Activated CD8-positive, alpha-beta memory T cell treated with anti-CD3 and anti-CD28 coated beads, Interleukin-2, amount 50 U/mL, for 1 hour (primary cell): ENCODE results near the gene BMP6.

Source experiments
- DNase-seq: peaks from one replicate; pipeline ENCODE4 v3.0.0-alpha.2; 2020; ENCODE audit errors: extremely low read depth

The BMP6 gene

DNA sequence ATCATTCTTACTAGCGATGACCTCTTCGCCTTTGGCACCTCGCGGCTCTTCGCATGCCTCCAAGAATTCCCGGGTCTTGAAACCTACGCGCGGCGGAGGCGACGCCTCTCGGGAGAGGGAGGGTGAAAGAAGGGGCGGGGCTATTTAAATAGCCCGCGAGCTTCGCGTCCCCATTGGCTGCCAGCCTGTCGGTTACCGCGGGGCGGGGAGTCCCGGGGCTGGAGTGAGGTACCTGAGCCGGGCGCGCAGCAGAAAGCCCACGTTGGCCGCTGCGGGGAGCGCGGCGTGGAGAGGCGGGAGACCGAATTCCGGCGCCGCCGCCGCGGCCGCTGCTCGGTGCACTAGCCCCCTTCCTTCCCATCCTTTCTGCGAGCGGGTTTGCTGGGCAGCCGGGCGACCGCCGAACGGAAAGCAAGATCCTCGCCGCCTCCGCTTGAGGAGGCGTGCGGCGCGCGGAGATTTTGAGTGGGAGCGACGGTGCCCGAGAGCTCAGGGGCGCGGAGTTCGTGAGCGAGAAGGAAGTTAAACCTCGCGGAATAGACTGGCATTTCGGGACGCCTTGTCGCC is at the start of gene BMP6:
TSS of gene BMP6 (plus strand) at position 251 of the 567 bp plus-strand sequence. CDS start 857 bp downstream, outside the sequence.
- DNase-seq = no peak

DNA sequence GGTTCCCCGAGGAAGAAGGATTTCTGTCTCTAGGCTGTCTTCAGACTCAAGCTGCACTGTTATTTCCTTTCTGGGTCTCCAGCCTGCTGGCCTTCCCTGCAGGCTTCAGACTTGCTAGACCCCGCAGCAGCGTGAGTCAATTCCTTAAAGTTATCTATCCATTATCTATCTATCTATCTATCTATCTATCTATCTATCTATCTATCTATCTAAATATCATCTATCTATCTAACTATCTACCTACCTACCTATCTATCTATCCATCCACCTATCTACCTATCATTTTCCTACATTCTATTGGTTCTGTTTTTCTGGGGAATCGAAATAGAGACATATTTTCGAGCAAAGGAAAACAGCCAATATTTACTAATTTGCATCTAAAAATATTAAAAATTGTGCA is 48.7 kb upstream of the BMP6 start:
- no peak for DNase-seq

DNA sequence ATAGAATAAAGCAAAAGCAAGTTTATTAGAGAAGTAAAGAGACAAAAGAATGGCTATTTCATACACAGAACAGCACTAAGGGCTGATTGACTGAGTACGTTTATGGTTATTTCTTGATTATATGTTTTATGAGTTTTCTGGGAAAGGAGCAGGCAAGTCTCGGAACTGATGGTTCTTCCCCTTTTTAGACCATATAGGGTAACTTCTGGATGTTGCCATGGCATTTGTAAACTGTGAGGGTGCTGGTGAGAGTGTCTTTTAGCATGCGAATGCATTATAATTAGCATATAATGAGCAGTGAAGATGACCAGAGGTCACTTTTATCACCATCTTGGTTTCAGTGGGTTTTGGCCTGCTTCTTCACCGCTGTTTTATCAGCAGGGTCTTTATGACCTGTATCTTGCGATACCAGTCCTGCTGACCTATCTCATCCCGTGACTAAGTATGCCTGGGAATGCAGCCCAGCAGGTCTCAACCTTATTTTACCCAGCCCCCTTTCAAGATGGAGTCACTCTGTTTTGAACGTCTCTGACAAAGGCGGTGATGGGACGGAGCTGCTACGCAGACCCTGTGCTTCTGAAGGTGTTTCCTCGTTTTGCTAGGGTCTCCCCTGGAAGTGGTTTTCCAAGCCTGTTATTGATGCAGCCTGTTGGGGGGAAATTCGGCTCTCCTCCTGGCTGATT is 45.4 kb upstream of the BMP6 start:
- no peak for DNase-seq

DNA sequence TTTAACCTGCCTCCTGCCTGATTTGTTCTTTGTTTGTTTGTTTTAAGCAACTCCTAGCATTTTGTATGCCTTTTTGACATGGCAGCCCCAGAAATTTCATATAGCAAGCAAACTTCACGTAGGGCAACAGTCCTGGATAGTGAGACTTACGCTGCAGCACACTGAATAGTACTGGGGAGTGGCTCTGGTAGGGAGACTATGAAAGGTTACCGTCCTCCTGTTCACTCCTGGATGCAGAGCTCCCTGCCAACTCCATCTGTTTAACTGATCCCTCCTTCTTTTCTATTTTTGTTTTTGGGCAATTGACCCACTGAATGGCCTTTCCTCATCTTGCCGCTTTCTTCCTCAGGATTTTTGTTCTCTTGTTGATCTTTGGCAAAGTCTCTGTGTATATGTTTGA is 44.5 kb upstream of the BMP6 start:
- no peak for DNase-seq

DNA sequence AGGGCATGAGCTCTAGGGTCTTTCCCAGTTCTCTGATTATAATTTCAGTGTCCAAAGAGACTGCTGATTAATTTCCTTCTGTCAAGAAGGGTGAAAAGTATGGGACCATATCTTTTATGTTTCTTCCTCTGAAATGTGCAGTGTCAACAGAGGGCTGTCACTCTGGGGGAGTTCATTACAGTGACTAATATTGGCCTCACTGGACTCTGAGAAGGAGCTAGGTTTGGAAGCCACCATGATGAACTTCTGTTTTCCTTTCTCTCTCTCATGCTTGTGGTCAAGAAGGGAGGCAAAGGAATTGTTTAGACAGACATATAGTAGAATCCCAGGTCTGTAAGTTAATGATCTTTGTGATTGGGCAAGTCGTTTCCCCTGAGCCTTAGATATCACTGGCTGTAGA is 41.8 kb upstream of the BMP6 start:
- no peak for DNase-seq

DNA sequence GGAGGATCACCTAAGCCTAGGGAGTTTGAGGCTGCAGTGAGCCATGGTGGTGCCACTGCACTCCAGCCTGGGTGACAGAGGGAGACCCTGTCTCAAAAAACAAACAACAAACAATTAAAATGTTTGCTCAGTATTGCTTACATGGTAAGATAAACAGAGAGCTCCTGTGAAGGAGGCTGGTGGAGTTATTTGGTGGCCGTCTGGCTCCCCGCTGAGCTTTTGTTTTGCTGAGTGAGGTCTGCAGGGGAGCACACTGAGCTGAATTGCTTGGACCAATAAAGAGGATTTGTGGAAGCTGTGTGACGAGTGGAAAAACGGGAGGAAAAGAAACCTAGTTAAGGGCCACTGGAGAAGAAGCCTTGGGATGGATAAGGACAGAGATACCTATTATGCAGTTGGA is 41.1 kb upstream of the BMP6 start:
- no peak for DNase-seq

DNA sequence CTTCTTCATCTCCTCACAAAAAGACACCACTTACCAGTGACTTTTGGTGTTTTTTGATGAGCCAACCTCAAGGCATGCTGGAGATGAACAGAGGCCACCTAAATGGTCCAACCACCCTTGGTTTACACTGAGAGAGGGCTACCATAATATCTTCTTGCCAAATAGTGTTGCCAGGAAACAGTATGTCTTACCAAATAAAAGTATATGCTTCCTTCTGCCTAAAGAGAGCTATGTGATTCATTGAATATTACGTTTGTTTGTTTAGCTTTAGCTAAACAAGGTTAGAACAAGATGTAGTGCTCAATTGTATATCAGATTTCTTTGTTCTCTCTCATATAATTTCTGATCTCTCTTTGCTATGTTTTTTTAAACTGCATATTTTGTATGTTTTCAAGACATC is 40.6 kb upstream of the BMP6 start:
- DNase-seq = no peak

DNA sequence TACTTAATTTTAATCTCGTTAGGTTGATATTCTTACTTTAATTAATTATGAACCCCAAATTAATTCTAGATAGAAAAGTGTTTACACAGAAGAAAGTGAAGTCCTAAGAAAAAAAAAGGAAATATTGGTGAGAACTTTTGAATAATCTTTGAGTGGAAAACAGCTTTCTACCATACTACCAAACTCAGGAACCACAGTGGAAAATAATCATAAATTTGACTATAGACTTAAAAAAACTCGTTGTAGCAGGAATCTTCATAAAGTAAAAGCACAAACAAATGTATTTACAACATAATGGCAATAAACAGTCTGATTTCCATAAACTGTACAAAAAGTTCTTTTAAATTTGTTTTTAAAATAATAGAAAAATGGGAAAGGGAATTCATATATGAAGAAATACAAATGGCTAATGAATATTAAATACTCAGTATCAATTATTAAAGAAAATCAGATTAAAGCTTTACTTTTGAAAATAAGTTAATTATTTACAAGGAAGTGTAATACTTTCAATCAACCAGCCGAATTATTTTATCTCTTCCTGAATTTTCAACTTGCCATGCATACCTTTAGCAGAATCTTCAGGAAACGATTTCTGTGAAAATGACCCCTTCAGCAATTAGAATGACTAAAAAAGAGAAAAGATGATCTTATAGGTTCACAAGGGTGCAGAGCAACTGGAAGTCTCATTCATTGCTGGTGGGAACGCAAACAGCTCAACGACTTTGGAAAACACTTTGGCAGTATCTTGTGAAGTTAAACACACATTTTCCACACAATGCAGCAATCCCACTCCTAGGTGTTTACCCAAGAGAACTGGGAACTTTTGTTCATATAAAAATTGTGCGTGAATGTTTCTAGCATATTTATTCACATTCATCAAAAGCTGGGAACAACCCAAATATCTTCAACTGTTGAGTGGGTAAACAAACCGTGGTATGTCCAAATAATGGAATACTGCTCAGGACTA is 38.5 kb upstream of the BMP6 start:
- no peak for DNase-seq

DNA sequence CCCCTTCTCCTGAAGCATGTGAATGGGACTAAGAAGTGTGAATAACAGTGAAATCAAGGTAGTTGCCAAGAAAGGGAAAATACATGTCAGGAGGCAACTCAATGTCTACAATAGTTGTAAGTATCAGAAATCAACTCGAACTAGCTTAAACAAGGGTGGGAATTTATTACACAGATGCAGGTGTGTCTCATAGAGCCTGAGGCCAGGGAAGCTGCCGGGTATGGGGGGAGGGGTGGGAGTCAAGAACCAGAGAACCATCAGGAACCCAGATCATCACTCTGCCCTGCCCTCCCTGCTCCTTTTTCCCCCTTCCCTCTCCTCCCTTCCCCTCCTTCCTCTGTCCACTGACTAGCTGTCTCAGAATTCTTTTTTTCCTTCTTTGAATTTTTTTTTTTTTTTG is 34.9 kb upstream of the BMP6 start:
- no peak for DNase-seq

DNA sequence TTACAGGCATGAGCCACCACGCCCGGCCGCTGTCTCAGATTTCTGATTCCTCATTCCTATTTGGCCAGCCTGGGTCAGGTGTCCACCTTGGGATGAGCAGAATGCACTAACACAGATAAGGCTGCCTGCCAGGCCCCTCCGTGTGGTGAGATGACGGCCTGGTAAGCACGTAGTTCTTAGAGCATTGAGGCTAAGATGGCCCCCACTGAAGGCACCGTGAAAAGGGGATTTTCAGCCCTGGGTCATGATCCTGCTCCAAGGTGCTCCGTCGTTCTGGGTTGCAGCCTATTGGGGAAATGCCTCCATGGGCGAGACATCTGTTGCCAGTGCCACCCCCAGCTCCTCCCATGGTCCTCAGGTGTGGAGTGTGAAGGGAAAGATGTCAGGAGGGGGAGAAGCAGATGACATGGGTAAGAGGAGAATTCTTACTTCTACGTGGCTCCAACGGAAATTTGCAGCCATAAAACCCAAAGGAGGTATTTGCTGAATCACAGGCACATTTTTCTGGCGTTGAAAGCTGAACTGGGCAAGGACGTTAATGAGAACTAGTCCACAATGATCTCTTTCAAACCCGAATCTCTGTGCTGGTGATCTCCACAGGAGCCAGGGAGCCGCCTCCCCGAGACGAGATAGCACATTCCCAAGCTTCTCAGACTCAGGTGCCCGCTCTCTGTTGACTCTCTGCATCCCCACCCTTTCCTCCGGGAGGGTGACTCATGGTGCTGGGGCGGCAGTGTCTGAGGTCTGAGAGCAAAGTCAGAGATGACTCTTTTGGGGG is 34.0 kb upstream of the BMP6 start:
- DNase-seq = no peak

DNA sequence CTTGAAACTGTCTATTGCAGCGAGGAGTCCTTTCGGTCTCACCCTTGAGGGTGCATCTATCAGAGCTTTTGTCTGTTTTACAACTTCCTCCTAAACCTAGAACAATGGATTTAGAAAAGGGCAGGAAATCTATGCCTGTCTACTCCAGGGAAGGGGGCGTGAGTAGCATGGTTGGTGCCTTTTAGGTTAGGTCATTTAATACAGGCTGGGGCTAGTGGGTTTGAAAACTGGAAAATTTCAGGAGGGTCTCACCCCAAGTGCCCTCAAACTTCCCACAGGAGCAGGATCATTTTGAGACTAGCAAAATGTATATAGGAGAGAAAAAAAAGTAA is 33.5 kb upstream of the BMP6 start:
- DNase-seq = no peak

DNA sequence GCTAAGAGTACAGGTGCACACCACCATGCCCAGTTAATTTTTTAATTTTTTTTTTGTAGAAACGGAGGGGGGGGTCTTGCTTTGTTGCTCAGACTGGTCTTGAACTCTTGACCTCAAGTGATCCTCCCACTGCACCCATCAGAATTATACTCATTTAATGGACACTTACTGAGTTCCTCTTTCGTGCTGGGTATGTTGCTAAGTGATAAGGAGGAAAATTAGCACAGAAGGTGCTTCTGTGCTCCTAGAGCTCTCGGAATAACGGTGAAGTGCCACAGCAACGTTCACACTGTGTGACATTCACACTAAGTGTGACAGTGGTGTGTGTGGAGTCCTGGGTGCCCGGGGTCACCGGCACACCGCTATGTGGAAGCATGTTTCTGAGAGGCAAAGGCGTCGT is 32.1 kb upstream of the BMP6 start:
- no peak for DNase-seq

DNA sequence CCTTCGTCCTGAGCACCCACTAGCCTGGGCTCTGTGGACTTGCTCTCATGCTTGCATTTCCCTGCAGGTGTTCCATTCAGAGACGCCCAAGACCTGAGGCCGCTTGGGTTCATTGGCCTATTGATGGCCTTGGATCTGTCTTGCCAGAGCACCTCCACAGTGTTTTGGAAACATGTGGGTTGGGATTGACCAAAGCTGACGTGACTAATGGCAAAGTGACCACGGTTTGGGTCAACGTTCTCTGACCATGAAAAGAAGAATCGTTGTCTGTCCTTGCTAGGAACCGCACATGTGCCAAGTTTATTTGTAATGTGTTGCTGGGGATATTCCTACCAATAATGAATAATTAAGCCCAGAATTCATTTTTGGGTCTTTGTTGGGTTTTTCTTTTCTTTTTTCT is 29.8 kb upstream of the BMP6 start:
- DNase-seq = no peak

DNA sequence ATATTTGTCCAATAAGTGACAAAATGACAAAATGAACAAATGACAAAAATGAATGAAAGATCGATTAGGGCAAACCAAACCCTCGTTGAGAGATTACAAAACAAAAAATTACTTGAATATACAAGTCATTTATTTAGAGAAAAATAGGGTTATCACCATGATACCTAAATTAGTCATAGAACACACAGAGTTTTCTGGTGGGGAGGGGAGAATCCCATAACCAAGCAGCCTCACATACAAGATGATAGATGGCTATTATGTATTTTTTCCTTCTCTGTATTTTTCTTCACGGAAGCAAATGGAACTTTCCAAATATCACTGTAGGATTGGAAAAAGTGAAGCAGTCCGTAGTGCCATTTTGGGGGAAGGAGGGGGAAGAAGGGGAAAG is 28.5 kb upstream of the BMP6 start:
- no peak for DNase-seq

DNA sequence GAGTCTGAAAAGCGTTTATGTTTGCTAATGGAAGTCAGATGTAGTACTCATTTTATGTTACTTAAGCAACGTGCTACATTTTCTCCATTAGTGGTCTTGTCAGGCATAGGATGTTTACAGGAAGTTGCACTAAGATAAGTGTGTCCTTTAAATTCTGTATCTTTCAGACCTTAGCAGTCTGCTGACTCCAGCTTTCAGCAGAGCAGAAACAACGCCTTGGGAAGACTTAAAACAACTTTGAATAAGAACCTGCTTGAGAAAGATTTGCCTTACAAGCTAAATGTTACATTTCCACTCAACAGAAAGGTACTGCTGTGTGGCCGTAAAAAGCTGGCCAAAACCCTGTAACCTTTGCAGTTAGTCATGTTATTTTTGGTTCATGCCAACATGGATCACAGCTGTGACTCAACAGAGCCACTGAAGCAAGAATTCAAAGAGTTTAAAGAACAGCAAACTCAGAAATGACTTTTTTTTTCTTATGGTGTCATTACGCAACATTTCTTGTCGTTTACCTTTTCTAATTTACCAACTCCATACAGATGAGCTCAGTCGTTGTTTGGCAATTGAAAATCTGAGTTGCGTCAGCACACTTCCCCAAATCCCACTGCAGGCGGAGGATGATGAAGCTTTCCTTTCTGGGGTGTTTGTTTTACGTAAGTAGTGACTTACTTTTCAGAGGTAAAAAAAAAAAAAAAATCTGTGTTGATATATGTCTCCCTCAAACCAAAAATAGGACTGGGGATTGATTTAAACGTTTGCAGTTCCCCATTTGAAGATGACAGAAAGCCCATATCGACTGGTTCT is 27.9 kb upstream of the BMP6 start:
- no peak for DNase-seq

DNA sequence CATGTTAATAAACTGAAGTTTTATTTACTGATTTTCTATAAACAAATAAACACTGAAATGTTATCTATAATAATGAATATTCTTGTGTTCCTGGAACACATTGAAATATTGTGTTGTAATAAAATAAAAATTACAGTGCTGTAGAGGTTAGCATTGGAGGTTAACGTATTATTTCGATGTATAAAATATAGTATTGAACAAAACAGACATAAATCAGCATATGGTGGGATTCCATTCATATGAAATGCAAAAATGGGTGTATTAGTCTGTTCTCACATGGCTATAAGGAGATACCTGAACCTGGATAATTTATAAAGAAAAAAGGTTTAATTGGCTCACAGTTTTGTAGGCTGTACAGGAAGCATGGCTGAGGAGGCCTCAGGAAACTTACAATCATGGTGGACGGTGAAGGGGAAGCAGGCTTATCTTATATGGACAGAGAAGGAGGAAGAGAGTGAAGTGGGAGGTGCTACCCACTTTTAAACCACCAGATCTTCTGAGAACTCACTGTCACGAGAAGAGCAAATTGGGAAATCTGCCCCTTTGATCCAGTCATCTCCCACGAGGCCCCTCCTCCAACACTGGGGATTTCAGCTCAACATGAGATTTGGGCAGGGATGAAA is 24.6 kb upstream of the BMP6 start:
- no peak for DNase-seq

DNA sequence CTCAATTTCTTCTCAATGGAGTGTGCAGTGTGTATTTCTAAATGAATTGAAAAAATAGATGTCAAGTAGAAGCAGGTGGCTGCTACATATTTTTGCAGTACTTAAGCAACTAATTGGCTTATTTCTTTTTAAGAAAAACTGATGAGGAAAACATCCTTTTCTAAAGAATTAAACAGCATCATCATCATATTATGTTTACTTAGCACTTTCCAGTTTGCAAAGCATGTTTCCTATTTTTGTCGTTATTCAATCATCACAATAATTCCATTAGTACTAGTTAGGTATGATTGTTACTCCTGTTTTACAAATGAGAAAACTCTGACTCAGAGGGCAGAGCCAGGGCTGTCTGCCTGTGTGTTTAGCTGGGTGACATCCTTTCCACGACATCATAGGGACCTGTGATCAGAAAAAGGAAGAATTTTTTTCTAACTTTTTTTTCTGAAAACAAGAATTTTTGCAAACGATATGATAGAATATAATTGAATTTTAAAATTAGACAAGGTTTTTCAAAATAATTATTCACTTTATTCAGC is 22.7 kb upstream of the BMP6 start:
- no peak for DNase-seq

DNA sequence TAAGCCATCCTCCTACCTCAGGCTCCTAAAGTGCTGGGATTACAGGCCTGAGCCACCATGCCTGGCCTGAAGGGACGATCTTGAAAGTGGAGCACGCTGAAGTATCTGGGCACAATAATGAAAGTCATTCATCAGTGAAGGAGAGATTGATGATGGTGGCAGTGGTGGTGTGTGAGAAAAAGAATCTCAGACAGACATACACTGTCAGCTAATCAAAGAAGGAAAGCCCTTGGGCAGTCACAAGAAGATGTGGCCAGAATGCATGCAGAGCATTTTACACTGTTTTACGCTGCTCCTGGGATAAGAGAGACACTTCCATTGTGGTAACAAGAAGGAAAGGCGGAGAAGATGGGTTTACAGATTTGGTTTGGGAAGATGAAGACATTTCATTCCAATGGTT is 20.4 kb upstream of the BMP6 start:
- DNase-seq = no peak

DNA sequence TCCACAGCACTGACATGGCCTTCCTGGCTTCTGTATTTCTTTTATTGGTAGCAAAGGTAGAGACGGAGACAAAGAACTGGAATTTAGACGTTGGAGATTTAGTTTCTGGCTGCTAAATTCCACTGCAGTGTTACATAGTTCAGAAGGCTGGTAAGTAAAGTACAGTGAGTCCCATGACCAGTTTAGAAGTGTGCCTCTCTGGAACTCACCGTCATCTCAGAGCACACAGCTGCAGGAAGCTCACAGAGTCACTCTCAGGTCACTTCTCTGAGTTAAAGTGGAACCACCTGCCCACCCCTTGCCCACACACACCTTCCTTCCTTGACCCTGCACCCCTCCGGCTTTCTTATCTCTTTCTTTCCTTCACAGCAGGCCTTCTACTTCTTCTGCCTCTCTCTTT is 19.6 kb upstream of the BMP6 start:
- DNase-seq = no peak

DNA sequence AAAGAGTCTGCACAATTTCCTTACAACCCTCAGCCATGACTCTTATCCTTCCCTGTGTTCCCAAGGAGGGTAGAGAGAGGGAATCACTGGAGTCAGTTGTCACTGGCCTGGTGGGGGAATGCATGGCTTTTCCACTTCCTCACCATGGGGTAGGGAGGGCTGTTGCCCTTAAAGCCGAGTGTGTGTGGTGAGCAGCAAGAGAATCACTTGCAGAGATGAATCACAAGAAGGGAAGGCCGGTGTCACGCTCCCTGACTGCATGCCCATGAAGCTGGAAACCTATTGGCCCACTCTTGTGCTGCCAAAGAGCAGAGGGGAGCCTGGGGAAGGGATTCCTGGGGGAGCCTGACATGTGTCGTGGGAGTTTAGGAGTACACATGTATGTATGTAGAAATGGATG is 18.1 kb upstream of the BMP6 start:
- no peak for DNase-seq

DNA sequence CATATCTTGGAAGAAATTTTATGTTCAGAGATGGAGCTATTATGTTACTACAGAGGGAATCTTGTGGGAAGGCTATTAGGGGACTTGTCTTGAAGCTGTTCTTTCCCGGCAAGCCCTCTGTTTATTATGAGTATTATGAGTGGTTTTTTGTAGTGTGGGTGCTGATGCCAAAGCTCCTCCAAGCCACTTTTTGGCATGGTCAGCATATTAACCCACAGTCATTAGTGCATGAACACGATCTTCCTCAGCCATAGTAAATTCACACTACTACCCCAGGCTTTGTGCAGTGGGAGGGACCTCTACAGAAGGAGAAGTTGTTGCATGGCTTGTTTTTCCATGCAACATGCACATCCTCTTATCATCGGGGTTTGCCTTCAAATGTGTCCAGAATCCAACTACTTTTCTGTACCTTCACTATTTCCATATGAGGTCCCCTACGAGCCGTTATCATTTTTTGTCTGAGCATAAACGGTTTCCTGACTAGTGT is 6.5 kb upstream of the BMP6 start:
- DNase-seq = no peak
